NCI-H460 (cell line): ENCODE results near the gene SH3RF3. TPM values are rescaled to one million over a fixed set of nuclear protein-coding genes. Genes with fewer than 3 reads are reported as not detected.

Source experiments
- DNase-seq: peaks from one replicate; pipeline ENCODE4 v3.0.0-alpha.2; 2016; ENCODE audit warnings: low read depth; ENCODE audit errors: extremely low read depth
- total RNA-seq: library from RNA; depleted of rRNA; stranded (reverse); fragments of >200 nt; shearing (Covaris generic); gene quantifications from 2 replicates; pipeline ENCODE4 v1.2.3, GENCODE V29; 2014

SH3RF3 gene
- total RNA-seq, 1 experiment from 2014 or later: 0.32 TPM

GRCh38 chr2:109422071-109422757 lies 293.2 kb downstream of the SH3RF3 start:
- no peak for DNase-seq

- DNase-seq: no peak
Measured at GRCh38 chr2:109422758-109423500, 293.9 kb downstream of the SH3RF3 start.

GRCh38 chr2:109423556-109424359 lies 294.8 kb downstream of the SH3RF3 start:
- DNase-seq: no peak

- no peak for DNase-seq
Measured at GRCh38 chr2:109425411-109425810, 296.4 kb downstream of the SH3RF3 start.

GRCh38 chr2:109427661-109428091 lies 298.7 kb downstream of the SH3RF3 start:
- no peak for DNase-seq

GRCh38 chr2:109428281-109428680 lies 299.3 kb downstream of the SH3RF3 start:
- no peak for DNase-seq

- no peak for DNase-seq
Measured at GRCh38 chr2:109428841-109429566, 300.0 kb downstream of the SH3RF3 start.

- DNase-seq: no peak
Measured at GRCh38 chr2:109429567-109430328, 300.7 kb downstream of the SH3RF3 start.

- DNase-seq: no peak
Measured at GRCh38 chr2:109430329-109430636, 301.3 kb downstream of the SH3RF3 start.

GRCh38 chr2:109432421-109432820 lies 303.4 kb downstream of the SH3RF3 start:
- DNase-seq: no peak

- DNase-seq: no peak
Measured at GRCh38 chr2:109433486-109433885, 304.5 kb downstream of the SH3RF3 start.

GRCh38 chr2:109433926-109434325 lies 304.9 kb downstream of the SH3RF3 start:
- DNase-seq: no peak

- no peak for DNase-seq
Measured at GRCh38 chr2:109434351-109434750, 305.3 kb downstream of the SH3RF3 start.

- no peak for DNase-seq
Measured at GRCh38 chr2:109435066-109435690, 306.2 kb downstream of the SH3RF3 start.

GRCh38 chr2:109435901-109436598 lies 307.0 kb downstream of the SH3RF3 start:
- DNase-seq: no peak

- DNase-seq: no peak
Measured at GRCh38 chr2:109436610-109437225, 307.7 kb downstream of the SH3RF3 start.

GRCh38 chr2:109437325-109438090 lies 308.5 kb downstream of the SH3RF3 start:
- DNase-seq: no peak

GRCh38 chr2:109438146-109438545 lies 309.1 kb downstream of the SH3RF3 start:
- no peak for DNase-seq
